Hepatocyte (in vitro differentiated cells): ENCODE data around the gene RNF19B.

Experiments used
- EZH2 ChIP-seq: fragments of 200-600 bp; sonication (generic); IDR thresholded peaks from 2 replicates; pipeline ENCODE4 v1.6.1; 2016; ENCODE audit warnings: antibody characterized with exemption, mild to moderate bottlenecking, borderline replicate concordance
- EZH2phosphoT487 ChIP-seq: fragments of 200-600 bp; sonication (generic); IDR thresholded peaks from one replicate; pipeline ENCODE4 v1.6.1; 2018; ENCODE audit warnings: antibody characterized with exemption, mild to moderate bottlenecking, low read depth, moderate library complexity; ENCODE audit not compliant: unreplicated experiment, severe bottlenecking
- TF ChIP-seq, protein P1 (sequence below): fragments of 200-600 bp; sonication (generic); IDR thresholded peaks from 2 replicates; pipeline ENCODE4 v1.5.1; 2016; ENCODE audit warnings: antibody characterized with exemption, mild to moderate bottlenecking; ENCODE audit not compliant: poor library complexity

DNA sequence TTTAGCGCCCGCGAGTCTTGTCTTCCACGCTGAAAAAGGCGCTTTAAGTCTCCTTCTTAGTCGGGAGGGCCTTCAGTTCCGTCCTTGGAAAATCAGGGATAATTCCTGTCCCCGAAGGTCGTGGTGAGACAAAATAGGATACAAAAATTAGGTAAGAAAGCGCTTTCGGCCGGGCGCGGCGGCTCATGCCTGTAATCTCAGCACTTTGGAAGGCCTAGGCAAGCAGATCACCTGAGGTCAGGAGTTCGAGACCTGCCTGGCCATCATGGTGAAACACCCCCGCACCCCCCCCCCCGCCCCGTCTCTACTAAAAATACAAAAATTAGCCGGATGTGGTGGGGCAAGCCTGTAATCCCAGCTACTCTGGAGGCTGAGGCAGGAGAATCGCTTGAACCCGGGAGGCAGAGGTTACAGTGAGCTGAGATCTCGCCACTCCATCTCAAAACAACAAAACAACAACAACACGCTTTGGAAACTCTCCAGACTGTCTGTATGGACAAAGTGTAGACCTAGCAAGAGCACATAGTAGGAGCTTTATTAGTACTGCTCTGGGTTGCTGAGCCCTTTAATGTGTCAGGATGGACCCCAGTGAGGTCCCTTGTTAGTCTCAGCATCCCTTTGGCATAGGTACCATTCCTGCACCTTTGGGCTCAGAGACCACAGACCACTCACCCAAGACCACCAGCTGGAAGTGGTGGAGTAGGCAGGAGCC lies 62.6 kb downstream of the RNF19B start:
- TF ChIP-seq, protein P1, sequence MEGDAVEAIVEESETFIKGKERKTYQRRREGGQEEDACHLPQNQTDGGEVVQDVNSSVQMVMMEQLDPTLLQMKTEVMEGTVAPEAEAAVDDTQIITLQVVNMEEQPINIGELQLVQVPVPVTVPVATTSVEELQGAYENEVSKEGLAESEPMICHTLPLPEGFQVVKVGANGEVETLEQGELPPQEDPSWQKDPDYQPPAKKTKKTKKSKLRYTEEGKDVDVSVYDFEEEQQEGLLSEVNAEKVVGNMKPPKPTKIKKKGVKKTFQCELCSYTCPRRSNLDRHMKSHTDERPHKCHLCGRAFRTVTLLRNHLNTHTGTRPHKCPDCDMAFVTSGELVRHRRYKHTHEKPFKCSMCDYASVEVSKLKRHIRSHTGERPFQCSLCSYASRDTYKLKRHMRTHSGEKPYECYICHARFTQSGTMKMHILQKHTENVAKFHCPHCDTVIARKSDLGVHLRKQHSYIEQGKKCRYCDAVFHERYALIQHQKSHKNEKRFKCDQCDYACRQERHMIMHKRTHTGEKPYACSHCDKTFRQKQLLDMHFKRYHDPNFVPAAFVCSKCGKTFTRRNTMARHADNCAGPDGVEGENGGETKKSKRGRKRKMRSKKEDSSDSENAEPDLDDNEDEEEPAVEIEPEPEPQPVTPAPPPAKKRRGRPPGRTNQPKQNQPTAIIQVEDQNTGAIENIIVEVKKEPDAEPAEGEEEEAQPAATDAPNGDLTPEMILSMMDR = no peak
- no peak for TF ChIP-seq EZH2phosphoT487
- no peak for TF ChIP-seq EZH2
